Duodenal mucosa (tissue), 2 donors: ENCODE measurements around the gene FAM124B.

ENCODE experiments used
- H3K27ac ChIP-seq: one replicate; pipeline ENCODE4 v1.7.0; 2013; ENCODE audit warnings: low read depth, low read length
- H3K27me3 ChIP-seq, 2 donors: one replicate each; pipeline ENCODE4 v1.7.0; 2013; ENCODE audit warnings: low read length in 2 of 2, control low read depth in 1 of 2; ENCODE audit not compliant: insufficient read depth in 2 of 2, control insufficient read depth in 1 of 2
- H3K36me3 ChIP-seq, 2 donors: one replicate each; pipeline ENCODE4 v1.7.0; 2013; ENCODE audit warnings: low read length in 2 of 2, control low read depth in 1 of 2; ENCODE audit not compliant: insufficient read depth in 2 of 2, control insufficient read depth in 1 of 2
- H3K4me1 ChIP-seq, 2 donors: one replicate each; pipeline ENCODE4 v1.7.0; 2013; ENCODE audit warnings: low read length in 2 of 2, control low read depth in 1 of 2; ENCODE audit not compliant: insufficient read depth in 2 of 2, control insufficient read depth in 1 of 2
- H3K4me3 ChIP-seq, 2 donors: one replicate each; pipeline ENCODE4 v1.7.0; 2013; ENCODE audit warnings: low read length in 2 of 2, low read depth in 1 of 2
- H3K9ac ChIP-seq, 2 donors: one replicate each; pipeline ENCODE4 v1.7.0; 2013; ENCODE audit warnings: low read length in 2 of 2, low read depth in 1 of 2
- H3K9me3 ChIP-seq, 2 donors: one replicate each; pipeline ENCODE4 v1.7.0; 2013; ENCODE audit warnings: low read length in 2 of 2, control low read depth in 1 of 2; ENCODE audit not compliant: control insufficient read depth in 1 of 2

Gene FAM124B

GRCh38 chr2:224366267-224366844 is 35.6 kb downstream of the FAM124B start:
- Histone ChIP-seq H3K36me3 (no peaks in the 10 kb centered on the region), H3K4me1 (no peaks in the 10 kb centered on the region), H3K4me3 (no peak overlapping the region), H3K9ac (no peak overlapping the region), H3K9me3 (no peaks in the 10 kb centered on the region), H3K27ac (no peak overlapping the region), H3K27me3 (no peaks in the 10 kb centered on the region)

DNA sequence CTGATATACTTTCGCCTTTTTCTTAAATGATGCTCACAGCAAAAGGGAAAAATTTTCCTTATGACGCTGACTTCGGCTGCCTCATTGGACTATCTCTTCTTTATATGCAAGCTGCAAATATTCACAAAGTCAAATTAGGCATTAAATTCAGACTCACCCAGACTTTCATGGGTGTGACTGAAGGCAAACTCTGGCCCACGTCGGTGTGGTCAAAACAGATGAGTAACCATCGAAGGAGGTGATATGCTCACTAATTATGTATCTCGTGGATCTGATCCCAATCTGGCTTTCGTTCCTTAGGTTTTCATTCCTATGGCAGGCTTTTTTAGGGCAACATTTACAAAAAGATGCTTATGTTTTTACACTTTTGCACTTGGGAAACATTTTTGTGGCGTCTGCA is 36.6 kb downstream of the FAM124B start:
- Histone ChIP-seq H3K9me3 (no peaks in the 10 kb centered on the region), H3K4me1 (no peaks in the 10 kb centered on the region), H3K36me3 (no peaks in the 10 kb centered on the region), H3K27me3 (no peaks in the 10 kb centered on the region), H3K9ac (no peak overlapping the region), H3K27ac (no peak overlapping the region), H3K4me3 (no peak overlapping the region)

GRCh38 chr2:224363281-224363680 is 38.6 kb downstream of the FAM124B start:
- no peaks in the 10 kb centered on the region for H3K27me3 ChIP-seq
- H3K4me3 ChIP-seq, result no peak overlapping the region
- H3K9me3 ChIP-seq, result no peaks in the 10 kb centered on the region
- H3K9ac ChIP-seq, result no peak overlapping the region
- H3K27ac ChIP-seq, result no peak overlapping the region
- H3K36me3 ChIP-seq, result no peaks in the 10 kb centered on the region
- H3K4me1 ChIP-seq, result no peaks in the 10 kb centered on the region

- Histone ChIP-seq H3K27ac (no peak overlapping the region), H3K9ac (no peak overlapping the region), H3K36me3 (no peaks in the 10 kb centered on the region), H3K4me1 (no peaks in the 10 kb centered on the region), H3K9me3 (no peaks in the 10 kb centered on the region), H3K27me3 (no peaks in the 10 kb centered on the region), H3K4me3 (no peak overlapping the region)
Observed at GRCh38 chr2:224362094-224362493, 39.8 kb downstream of the FAM124B start.

- Histone ChIP-seq H3K9me3 (no peaks in the 10 kb centered on the region), H3K4me3 (no peak overlapping the region), H3K9ac (no peak overlapping the region), H3K4me1 (no peaks in the 10 kb centered on the region), H3K36me3 (no peaks in the 10 kb centered on the region), H3K27me3 (no peaks in the 10 kb centered on the region), H3K27ac (no peak overlapping the region)
Observed at GRCh38 chr2:224360801-224361251, 41.1 kb downstream of the FAM124B start.

DNA sequence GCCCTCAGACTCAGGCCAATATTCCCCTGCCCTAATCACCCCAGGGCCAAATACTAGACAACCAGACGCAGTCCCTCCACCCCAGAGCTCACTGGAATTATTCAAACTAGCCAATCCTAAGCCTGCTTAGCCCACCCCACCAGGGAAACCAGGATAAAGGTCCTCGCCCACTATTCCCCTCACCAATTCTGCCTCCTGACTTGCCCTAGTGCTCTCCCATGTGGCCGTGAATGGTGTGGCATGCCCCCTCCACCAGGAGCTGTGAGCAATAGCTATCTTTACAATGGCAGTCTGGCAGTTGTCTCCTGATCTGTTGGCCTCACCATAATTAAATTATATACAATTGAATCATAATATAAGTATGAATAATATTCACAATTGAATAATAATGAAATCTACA is 42.3 kb downstream of the FAM124B start:
- Histone ChIP-seq H3K27ac (no peak overlapping the region), H3K4me1 (no peaks in the 10 kb centered on the region), H3K36me3 (no peaks in the 10 kb centered on the region), H3K27me3 (no peaks in the 10 kb centered on the region), H3K4me3 (no peak overlapping the region), H3K9me3 (no peaks in the 10 kb centered on the region), H3K9ac (no peak overlapping the region)

DNA sequence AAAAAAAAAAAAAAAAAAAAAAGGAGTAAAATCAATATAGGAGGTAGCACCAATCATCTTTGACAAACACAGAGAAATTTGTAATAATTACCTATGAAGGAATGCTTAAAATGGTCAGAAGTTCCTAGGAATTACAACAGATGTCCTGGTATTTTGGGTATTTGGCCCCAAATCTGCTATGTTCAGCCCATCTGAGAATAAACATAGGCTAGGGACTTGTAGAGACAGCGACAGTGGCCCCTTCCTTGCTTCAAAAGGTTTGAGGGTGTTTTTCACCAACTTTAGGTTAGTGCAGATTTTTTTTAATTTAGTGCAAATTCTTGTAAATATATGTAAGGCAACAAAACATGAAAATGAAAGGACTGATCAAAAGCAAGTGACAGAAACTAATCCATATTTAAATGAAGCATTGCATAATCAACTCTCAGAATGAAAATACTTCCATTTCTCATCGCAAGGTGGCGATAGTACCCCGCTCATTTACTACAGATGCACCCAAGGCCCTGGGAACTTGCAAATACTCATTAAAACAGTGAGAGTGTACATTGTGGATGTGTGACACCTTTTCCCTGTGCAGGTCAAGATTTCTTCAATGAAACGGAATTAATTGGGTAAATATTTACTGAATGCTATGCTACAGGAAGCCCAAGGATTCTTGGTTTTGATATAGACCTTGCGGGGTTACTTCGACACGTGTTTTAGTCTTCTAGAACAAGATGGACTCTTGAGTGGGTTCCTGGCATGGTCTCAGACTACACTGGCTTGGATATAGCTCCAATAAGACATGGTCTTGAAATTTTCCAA is 44.6 kb downstream of the FAM124B start:
- Histone ChIP-seq H3K9ac (no peak overlapping the region), H3K27ac (no peak overlapping the region), H3K4me3 (no peak overlapping the region), H3K36me3 (no peaks in the 10 kb centered on the region), H3K27me3 (no peaks in the 10 kb centered on the region), H3K9me3 (no peaks in the 10 kb centered on the region), H3K4me1 (no peaks in the 10 kb centered on the region)

- H3K27ac ChIP-seq, result no peak overlapping the region
- no peaks in the 10 kb centered on the region for H3K4me1 ChIP-seq
- no peaks in the 10 kb centered on the region for H3K27me3 ChIP-seq
- no peaks in the 10 kb centered on the region for H3K36me3 ChIP-seq
- H3K9me3 ChIP-seq, result no peaks in the 10 kb centered on the region
- H3K9ac ChIP-seq, result no peak overlapping the region
- no peak overlapping the region for H3K4me3 ChIP-seq
Observed at GRCh38 chr2:224354632-224355211, 47.2 kb downstream of the FAM124B start.

- H3K9ac ChIP-seq, result no peak overlapping the region
- no peaks in the 10 kb centered on the region for H3K9me3 ChIP-seq
- H3K27me3 ChIP-seq, result no peaks in the 10 kb centered on the region
- H3K27ac ChIP-seq, result no peak overlapping the region
- H3K4me1 ChIP-seq, result no peaks in the 10 kb centered on the region
- no peak overlapping the region for H3K4me3 ChIP-seq
- H3K36me3 ChIP-seq, result no peaks in the 10 kb centered on the region
Observed at GRCh38 chr2:224350703-224351102, 51.2 kb downstream of the FAM124B start.

GRCh38 chr2:224349396-224349795 is 52.5 kb downstream of the FAM124B start:
- H3K4me3 ChIP-seq, result no peak overlapping the region
- no peak overlapping the region for H3K9ac ChIP-seq
- no peak overlapping the region for H3K27ac ChIP-seq
- no peaks in the 10 kb centered on the region for H3K9me3 ChIP-seq
- no peaks in the 10 kb centered on the region for H3K4me1 ChIP-seq
- H3K27me3 ChIP-seq, result no peaks in the 10 kb centered on the region
- H3K36me3 ChIP-seq, result no peaks in the 10 kb centered on the region
